Pancreas (tissue), 10 donors: ENCODE measurements around the gene CACNG7. TPM values are rescaled to one million over a fixed set of nuclear protein-coding genes. Genes with fewer than 3 reads are reported as not detected.

ENCODE experiments used
- ATAC-seq, 4 donors: fragments of 200-7000 bp; cut with Tn5 transposase; one replicate each; pipeline versions ENCODE4 v1.8.0 to v1.9.1; 2020; ENCODE audit warnings: mild to moderate bottlenecking in 4 of 4, moderate library complexity in 4 of 4
- DNase-seq, 6 donors: peaks; one replicate each; pipeline ENCODE4 v3.0.0-alpha.2; 2020
- FAIRE-seq: peaks from 2 replicates; lab custom pipeline; 2012; peaks lifted over from hg19 to GRCh38; lab: Jason Lieb, UNC
- H3K27ac ChIP-seq, 4 donors: fragments of 200-600 bp; sonication (generic); 1 replicate in 3 of 4; 2 replicates in 1 of 4; pipeline versions ENCODE4 v1.5.0 to v1.8.0; 2020
- H3K27me3 ChIP-seq, 4 donors: fragments of 200-600 bp; one replicate each; pipeline ENCODE4 v1.8.0; 2021
- H3K36me3 ChIP-seq, 3 donors: fragments of 200-600 bp; sonication (generic) in 1 of 3; one replicate each; pipeline versions ENCODE4 v1.5.0 to v1.8.0; 2020 to 2021
- H3K4me1 ChIP-seq, 3 donors: fragments of 200-600 bp; one replicate each; pipeline ENCODE4 v1.8.0; 2021
- H3K4me3 ChIP-seq, 4 donors: fragments of 200-600 bp; sonication (generic) in 2 of 4; one replicate each; pipeline versions ENCODE4 v1.5.0 to v1.8.0; 2020 to 2021
- H3K9me3 ChIP-seq, 4 donors: fragments of 200-600 bp; one replicate each; pipeline ENCODE4 v1.8.0; 2021
- CTCF ChIP-seq, 4 donors: fragments of 200-600 bp; sonication (generic) in 3 of 4; IDR thresholded peaks; one replicate each; pipeline versions ENCODE4 v1.5.0 to v1.8.0; 2021; ENCODE audit warnings: antibody characterized with exemption in 4 of 4
- WGBS, 2 donors: extraction: QIAGEN DNeasy Blood & Tissue Kit; methylation state at CpG; one replicate each; pipeline ENCODE4 v1.1.7; 2013; 5-methylcytosine and 5-hydroxymethylcytosine counted together
- intact Hi-C, 3 donors: fragments of 100-400 bp; cut with DNase I; formaldehyde crosslinking; loops; one replicate each; pipeline versions ENCODE4 v1.11.1 to v1.14.2; 2022
- polyA plus RNA-seq, 2 donors: library from polyadenylated mRNA; stranded (reverse); fragments of 200-250 nt; gene quantifications; one replicate each; pipeline ENCODE4 v1.2.3, GENCODE V29; 2013
- total RNA-seq, 6 donors: library from RNA; stranded (reverse); fragmentation: NEBNext Ultra II Directional in 4 of 6; extraction: Animal tissue kit (Norgen Biotek cat#: 25700) in 4 of 6; gene quantifications; one replicate each; pipeline versions ENCODE4 v1.2.1 to v1.2.4, GENCODE V29; 2021 to 2023
- donor health status: healthy with polysubstance abuse.
- donor health status: DM: no; HTN: no; CAD: no; lungs with moderate emphysema.
- donor health status: DM: no; HTN: no; CAD: no.
- donor health status: control.
- donor health status: control.
- donor health status: Bipolar disorder and iron deficiency.
- donor health status: DM: yes; HTN: yes; CAD: no.
- donor health status: DM: no; HTN: no; CAD: no.
- donor health status: DM: no; HTN: no; CAD: no.
- donor health status: DM: yes; HTN: yes; CAD: no.

The CACNG7 gene
- total and polyA plus RNA-seq, 8 donors, result 0.02 to 0.09 (median 0.06) TPM; not detected in 4

- ATAC-seq, result no peak
- WGBS, 2 donors, result 58 to 65% methylated on average over 1 of the region's 1 CpG
- no peak for DNase-seq
- Histone ChIP-seq H3K4me1 (no peaks in the 10 kb centered on the region), H3K4me3 (no peak overlapping the region), H3K36me3 (no peaks in the 10 kb centered on the region), H3K27ac (no peak overlapping the region), H3K9me3 (no peaks in the 10 kb centered on the region), H3K27me3 (peaks cover 0 to 36% (median 9%) of the 10 kb centered on the region in 4 donors)
- no peak for FAIRE-seq
- no peak for TF ChIP-seq CTCF (IDR thresholded peaks at IDR 0.05)
- intact Hi-C loops, result no loop called here
Observed at GRCh38 chr19:53905787-53906186, 3.3 kb upstream of the CACNG7 start.

GRCh38 chr19:53906211-53907192 lies 2.6 kb upstream of the CACNG7 start:
- peaks cover 0 to 37% (median 9%) of the 10 kb centered on the region in 4 donors for H3K27me3 ChIP-seq
- DNase-seq, result peak in 5 of 6 donors; percentile 15 to 84 (median 58)
- TF ChIP-seq CTCF (IDR thresholded peaks at IDR 0.05), result peak; percentile 49 to 87 (median 70)
- intact Hi-C loops, result no loop called here
- no peaks in the 10 kb centered on the region for H3K9me3 ChIP-seq
- 9 to 12% methylated on average over 45 to 48 of the region's 48 CpGs for WGBS, 2 donors
- H3K27ac ChIP-seq, result no peak overlapping the region
- H3K4me3 ChIP-seq, result no peak overlapping the region
- H3K4me1 ChIP-seq, result no peaks in the 10 kb centered on the region
- H3K36me3 ChIP-seq, result no peaks in the 10 kb centered on the region
- peak in 3 of 4 donors; percentile 67 to 77 (median 73) for ATAC-seq
- no peak for FAIRE-seq

GRCh38 chr19:53907193-53907581 lies 1.9 kb upstream of the CACNG7 start:
- FAIRE-seq, result no peak
- intact Hi-C loops, result no loop called here

DNA sequence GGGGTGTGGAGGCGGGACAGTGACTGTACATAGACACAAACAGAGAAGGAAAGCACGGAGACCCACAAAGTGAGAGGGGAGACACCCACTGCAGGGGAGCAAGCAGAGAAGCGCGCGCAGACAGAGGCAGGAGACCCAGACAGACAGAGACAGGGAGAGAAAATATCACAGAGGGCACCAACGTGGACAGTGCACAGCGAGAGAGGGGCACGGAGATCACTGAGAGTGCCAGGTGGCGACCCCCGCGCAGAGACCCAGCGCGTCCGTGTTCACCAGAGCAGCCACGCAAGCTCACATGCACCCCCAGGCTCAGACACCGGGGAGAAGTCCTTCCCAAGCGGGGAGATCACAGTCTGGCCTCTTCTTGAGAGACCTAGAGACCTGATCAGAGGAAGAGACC lies 1.4 kb upstream of the CACNG7 start:
- 10 to 11% methylated on average over 17 of the region's 17 CpGs for WGBS, 2 donors
- peaks cover 0 to 36% (median 9%) of the 10 kb centered on the region in 4 donors for H3K27me3 ChIP-seq

More at GRCh38 chr19:53907193-53907581, 1.9 kb upstream of the CACNG7 start:
- Histone ChIP-seq H3K27me3 (peaks cover 0 to 38% (median 9%) of the 10 kb centered on the region in 4 donors), H3K4me1 (no peaks in the 10 kb centered on the region), H3K9me3 (no peaks in the 10 kb centered on the region), H3K36me3 (no peaks in the 10 kb centered on the region), H3K4me3 (no peak overlapping the region), H3K27ac (no peak overlapping the region)
- DNase-seq (no peak), ATAC-seq (no peak)
- TF ChIP-seq CTCF (IDR thresholded peaks at IDR 0.05), result no peak
- 23 to 30% methylated on average over 14 of the region's 14 CpGs for WGBS, 2 donors

More for the DNA sequence above, 1.4 kb upstream of the CACNG7 start:
- ATAC-seq (no peak), DNase-seq (no peak), FAIRE-seq (no peak)
- intact Hi-C loops, result no loop called here
- Histone ChIP-seq H3K36me3 (no peaks in the 10 kb centered on the region), H3K27ac (no peak overlapping the region), H3K4me3 (no peak overlapping the region), H3K9me3 (no peaks in the 10 kb centered on the region), H3K4me1 (no peaks in the 10 kb centered on the region)
- no peak for TF ChIP-seq CTCF (IDR thresholded peaks at IDR 0.05)
